Activated CD8-positive, alpha-beta T cell treated with anti-CD3 and anti-CD28 coated beads for 36 hours (primary cell): ENCODE data around the gene SMG1. TPM values are rescaled to one million over a fixed set of nuclear protein-coding genes. Genes with fewer than 3 reads are reported as not detected.
"Not testable (repeated sequence)": the region's sequence is repeated elsewhere in the genome, so short reads cannot be mapped to it uniquely, and the experiment has no call there.

Experiments
- ATAC-seq: fragments of 200-7000 bp; cut with Tn5 transposase; one replicate; pipeline ENCODE4 v1.10.0; 2021; ENCODE audit warnings: mild to moderate bottlenecking, moderate library complexity
- CTCF ChIA-PET: fragments of 350-600 bp; sonication (Branson Sonifier 250); formaldehyde crosslinking; loops from one replicate; lab custom pipeline; 2021; ENCODE audit warnings: antibody characterized with exemption; lab: Charles Lee
- POLR2A ChIA-PET: fragments of 350-600 bp; sonication (Branson Sonifier 250); formaldehyde crosslinking; loops from one replicate; lab custom pipeline; 2021; ENCODE audit warnings: antibody characterized with exemption; lab: Charles Lee
- DNase-seq: peaks from one replicate; pipeline ENCODE4 v3.0.0-alpha.2; 2020
- H3K27ac Mint-ChIP-seq: one replicate; pipeline ENCODE4 v1.8.0; 2021; ENCODE audit warnings: mild to moderate bottlenecking, mixed read lengths
- H3K27me3 Mint-ChIP-seq: one replicate; pipeline ENCODE4 v1.8.0; 2021; ENCODE audit warnings: mixed read lengths
- H3K36me3 Mint-ChIP-seq: one replicate; pipeline ENCODE4 v1.8.0; 2021; ENCODE audit warnings: low read depth, mixed read lengths
- H3K4me1 Mint-ChIP-seq: one replicate; pipeline ENCODE4 v1.8.0; 2021; ENCODE audit warnings: low read depth, mixed read lengths
- H3K4me3 Mint-ChIP-seq: one replicate; pipeline ENCODE4 v1.8.0; 2021; ENCODE audit warnings: mild to moderate bottlenecking, moderate library complexity, mixed read lengths
- H3K9me3 Mint-ChIP-seq: one replicate; pipeline ENCODE4 v1.8.0; 2021; ENCODE audit warnings: mixed read lengths
- CTCF ChIP-seq: fragments of 200-600 bp; IDR thresholded peaks from one replicate; pipeline ENCODE4 v1.8.0; 2022; ENCODE audit warnings: antibody characterized with exemption, mild to moderate bottlenecking
- intact Hi-C: fragments of 100-400 bp; cut with micrococcal nuclease; formaldehyde crosslinking; loops from one replicate; pipeline ENCODE4 v1.10.0; 2022
- total RNA-seq, 2 experiments: library from RNA; stranded (reverse); gene quantifications; one replicate each; pipeline ENCODE4 v1.2.3, GENCODE V29; 2021

Gene SMG1
- total RNA-seq, 2 experiments from 2014 or later = 103 to 108 TPM

- Mint-ChIP-seq H3K27me3 (no peaks in the 10 kb centered on the region), H3K4me3 (peak overlapping the region; percentile 1), H3K27ac (peak overlapping the region; percentile 80), H3K36me3 (peaks cover 58% of the 10 kb centered on the region), H3K4me1 (peaks cover 51% of the 10 kb centered on the region), H3K9me3 (no peaks in the 10 kb centered on the region)
- TF ChIP-seq CTCF = no peak
- DNase-seq (no peak), ATAC-seq (peak; percentile 8)
- ChIA-PET CTCF (no interaction called here), POLR2A (interaction anchor here (1.1 to 11.1 kb wide), 5 partner anchors 8 to 18 kb away, joined by 3 to 210 read pairs (median 5); partner anchors contain the start of gene ARL6IP1)
- intact Hi-C loops = no loop called here
These were observed 142.5 kb downstream of the SMG1 start for GRCh38 chr16:18783430-18784341.

- H3K4me1 Mint-ChIP-seq = peaks cover 45% of the 10 kb centered on the region
- no peak for TF ChIP-seq CTCF
- H3K27me3 Mint-ChIP-seq = no peaks in the 10 kb centered on the region
- ChIA-PET POLR2A (interaction anchor here (1.0 to 11.1 kb wide), 5 partner anchors 9 to 19 kb away, joined by 3 to 210 read pairs (median 5); partner anchors contain the start of gene ARL6IP1), CTCF (no interaction called here)
- ATAC-seq (peak; percentile 31), DNase-seq (peak; percentile 39)
- peak overlapping the region; percentile 80 for H3K27ac Mint-ChIP-seq
- no peak overlapping the region for H3K4me3 Mint-ChIP-seq
- peaks cover 53% of the 10 kb centered on the region for H3K36me3 Mint-ChIP-seq
- H3K9me3 Mint-ChIP-seq = no peaks in the 10 kb centered on the region
- intact Hi-C loops = no loop called here
These were observed 143.3 kb downstream of the SMG1 start for GRCh38 chr16:18782697-18783429.

GRCh38 chr16:18781232-18781631, 145.0 kb downstream of the SMG1 start:
- ATAC-seq, H3K4me3 Mint-ChIP-seq, CTCF ChIA-PET, H3K9me3 Mint-ChIP-seq, H3K27me3 Mint-ChIP-seq, DNase-seq, POLR2A ChIA-PET, intact Hi-C loops, H3K27ac Mint-ChIP-seq: not testable (repeated sequence)
- Mint-ChIP-seq H3K4me1 (peaks cover 32% of the 10 kb centered on the region), H3K36me3 (peaks cover 38% of the 10 kb centered on the region)

GRCh38 chr16:18780460-18781026, 145.7 kb downstream of the SMG1 start:
- CTCF ChIA-PET, ATAC-seq, intact Hi-C loops, H3K4me3 Mint-ChIP-seq, DNase-seq, H3K27ac Mint-ChIP-seq, H3K9me3 Mint-ChIP-seq, H3K27me3 Mint-ChIP-seq, POLR2A ChIA-PET: not testable (repeated sequence)
- Mint-ChIP-seq H3K4me1 (peaks cover 25% of the 10 kb centered on the region), H3K36me3 (peaks cover 31% of the 10 kb centered on the region)

- H3K4me1 Mint-ChIP-seq, H3K4me3 Mint-ChIP-seq, ATAC-seq, H3K27me3 Mint-ChIP-seq, H3K27ac Mint-ChIP-seq, CTCF ChIA-PET, DNase-seq, H3K36me3 Mint-ChIP-seq, POLR2A ChIA-PET, H3K9me3 Mint-ChIP-seq, intact Hi-C loops: not testable (repeated sequence)
These were observed 148.5 kb downstream of the SMG1 start for GRCh38 chr16:18777664-18778063.

- peak; percentile 10 for ATAC-seq
- CTCF ChIA-PET, DNase-seq: not testable (repeated sequence)
These were observed 149.9 kb downstream of the SMG1 start for GRCh38 chr16:18776334-18776733.

GRCh38 chr16:18774651-18775050, 151.6 kb downstream of the SMG1 start:
- H3K36me3 Mint-ChIP-seq, DNase-seq, CTCF ChIA-PET, intact Hi-C loops, H3K27me3 Mint-ChIP-seq, ATAC-seq, H3K4me3 Mint-ChIP-seq, H3K27ac Mint-ChIP-seq, H3K9me3 Mint-ChIP-seq, H3K4me1 Mint-ChIP-seq: not testable (repeated sequence)
- POLR2A ChIA-PET = interaction anchor here (0.6 to 1.8 kb wide), 7 partner anchors 7 to 398 kb away, joined by 3 to 9 read pairs (median 5); no protein-coding TSS in a partner anchor

More at GRCh38 chr16:18776334-18776733, 149.9 kb downstream of the SMG1 start:
- H3K4me1 Mint-ChIP-seq, POLR2A ChIA-PET, H3K4me3 Mint-ChIP-seq, H3K9me3 Mint-ChIP-seq, H3K36me3 Mint-ChIP-seq, H3K27me3 Mint-ChIP-seq, H3K27ac Mint-ChIP-seq, intact Hi-C loops: not testable (repeated sequence)

- peaks cover 13% of the 10 kb centered on the region for H3K4me1 Mint-ChIP-seq
- DNase-seq, ATAC-seq, CTCF ChIA-PET, H3K4me3 Mint-ChIP-seq, H3K27me3 Mint-ChIP-seq, intact Hi-C loops, H3K27ac Mint-ChIP-seq, H3K36me3 Mint-ChIP-seq, H3K9me3 Mint-ChIP-seq: not testable (repeated sequence)
- POLR2A ChIA-PET = interaction anchor here (0.9 to 1.4 kb wide), 3 partner anchors 12 to 16 kb away, joined by 3 to 6 read pairs (median 5); no protein-coding TSS in a partner anchor
These were observed 154.0 kb downstream of the SMG1 start for GRCh38 chr16:18772171-18772570.

GRCh38 chr16:18770336-18770962, 155.8 kb downstream of the SMG1 start:
- intact Hi-C loops, DNase-seq, CTCF ChIA-PET, H3K27ac Mint-ChIP-seq, H3K36me3 Mint-ChIP-seq, H3K9me3 Mint-ChIP-seq, H3K4me3 Mint-ChIP-seq, POLR2A ChIA-PET, H3K27me3 Mint-ChIP-seq: not testable (repeated sequence)
- peaks cover 13% of the 10 kb centered on the region for H3K4me1 Mint-ChIP-seq
- ATAC-seq = peak; percentile 35
